GM12873 (cell line): ENCODE measurements around the gene ANKMY2.

Source experiments
- CTCF ChIP-seq: IDR thresholded peaks from 2 replicates; pipeline ENCODE4 v1.5.1; 2012; ENCODE audit warnings: low read depth, mild to moderate bottlenecking, moderate library complexity, low read length, control low read depth; ENCODE audit not compliant: insufficient read depth; ENCODE audit errors: missing control alignments

ANKMY2 gene

DNA sequence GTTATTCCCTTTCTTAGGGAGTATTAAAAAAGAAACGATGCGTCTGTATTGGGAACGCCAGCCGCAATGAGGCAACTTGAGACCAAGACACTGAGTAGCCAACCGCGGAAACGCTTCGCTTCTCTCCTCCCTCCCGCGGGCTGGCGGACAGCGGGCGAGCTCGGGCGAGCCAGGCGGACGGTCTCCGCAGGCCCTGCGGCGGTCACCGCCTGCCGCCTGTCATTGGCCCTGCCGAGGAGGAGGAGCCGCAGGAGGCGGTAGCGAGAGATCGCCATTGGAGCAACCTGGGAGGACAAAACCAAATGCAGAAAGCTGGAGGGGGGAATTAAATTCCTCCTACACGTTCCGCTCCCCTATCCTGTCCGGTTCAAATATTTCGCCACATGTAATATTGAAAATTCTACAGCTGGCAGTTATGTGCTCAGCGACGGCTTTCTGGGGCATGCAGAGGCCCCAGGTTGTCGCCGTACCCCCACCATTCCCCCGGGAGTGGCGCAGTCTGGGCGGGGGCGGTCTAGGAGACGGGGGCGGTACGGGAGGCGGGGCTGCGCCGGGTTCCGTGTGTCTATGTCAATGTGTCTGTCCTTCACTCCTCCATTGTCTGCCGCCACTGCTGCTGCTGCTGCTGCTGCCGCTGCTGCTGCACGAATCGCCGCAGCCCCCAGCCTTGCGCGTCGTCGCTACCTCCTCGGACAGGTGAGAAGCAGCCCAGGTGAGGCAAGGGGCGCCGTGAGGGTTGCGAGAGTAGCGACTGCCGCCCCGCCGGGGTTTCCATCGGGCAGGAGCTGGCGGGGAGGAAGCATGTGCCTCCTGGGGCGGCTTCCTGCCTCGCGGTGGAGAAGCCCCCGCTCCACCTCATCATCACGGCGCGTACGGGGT is at the start of gene ANKMY2, which contains the start of gene BZW2:
Gene ANKMY2, minus strand, starts transcription at position 162 of the 879 bp plus-strand sequence. CDS start 181 bp downstream, outside the sequence.
Gene BZW2, plus strand, starts transcription at position 589 of the 879 bp plus-strand sequence. CDS start 19,263 bp downstream, outside the sequence.
- TF ChIP-seq CTCF: no peak

DNA sequence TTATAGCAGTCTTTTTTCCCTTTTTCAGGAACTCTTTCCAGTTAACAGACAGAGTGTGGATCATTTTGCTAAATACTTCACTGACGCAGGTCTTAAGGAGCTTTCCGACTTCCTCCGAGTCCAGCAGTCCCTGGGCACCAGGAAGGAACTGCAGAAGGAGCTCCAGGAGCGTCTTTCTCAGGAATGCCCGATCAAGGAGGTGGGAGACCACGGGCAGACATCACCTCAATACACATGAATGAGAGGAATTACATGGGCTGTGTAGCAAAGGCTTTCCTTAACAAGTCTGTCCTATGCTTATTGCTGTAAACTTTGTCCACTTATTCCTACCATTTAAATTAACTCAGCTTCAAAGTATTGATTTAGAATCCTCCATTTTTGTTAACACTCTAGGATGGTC is 49.3 kb upstream of the ANKMY2 start:
- no peak for TF ChIP-seq CTCF

DNA sequence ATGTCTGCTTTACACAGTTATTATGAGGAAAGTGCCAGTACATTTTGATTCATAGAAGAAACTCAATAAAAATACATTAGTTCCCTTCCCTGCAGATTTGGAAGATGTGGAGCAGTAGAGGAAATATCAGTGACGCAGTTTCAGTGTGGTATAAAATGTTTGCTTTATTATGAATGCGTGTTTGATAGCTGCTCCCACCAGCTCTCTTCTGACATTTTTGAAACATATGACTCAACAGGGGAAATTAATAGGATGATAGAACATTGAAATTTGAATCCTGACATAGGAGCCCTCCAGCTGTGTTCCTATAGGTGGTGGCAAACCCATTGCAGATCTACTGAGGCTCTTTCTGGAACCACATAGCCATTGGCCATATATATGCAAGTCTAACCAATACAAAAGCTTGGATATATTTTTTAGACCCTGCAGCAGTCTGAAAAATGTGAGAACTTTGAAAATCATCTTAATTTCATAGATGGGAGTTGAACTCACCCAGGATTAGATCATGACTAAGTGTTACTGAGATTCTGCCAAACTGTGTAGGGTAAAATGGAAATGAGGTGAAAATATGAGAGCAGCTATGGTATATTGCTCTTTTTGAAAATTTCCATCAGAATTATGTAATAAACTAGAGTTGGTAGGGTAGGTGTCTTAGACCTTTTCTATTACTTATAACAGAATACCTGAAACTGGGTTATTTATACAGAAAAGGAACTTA is 48.2 kb upstream of the ANKMY2 start:
- no peak for TF ChIP-seq CTCF

GRCh38 chr7:16691241-16691640 is 45.7 kb upstream of the ANKMY2 start:
- TF ChIP-seq CTCF: no peak

- no peak for TF ChIP-seq CTCF
These were observed 42.7 kb upstream of the ANKMY2 start for GRCh38 chr7:16688249-16688648.

- TF ChIP-seq CTCF: no peak
These were observed 40.0 kb upstream of the ANKMY2 start for GRCh38 chr7:16685535-16685934.

DNA sequence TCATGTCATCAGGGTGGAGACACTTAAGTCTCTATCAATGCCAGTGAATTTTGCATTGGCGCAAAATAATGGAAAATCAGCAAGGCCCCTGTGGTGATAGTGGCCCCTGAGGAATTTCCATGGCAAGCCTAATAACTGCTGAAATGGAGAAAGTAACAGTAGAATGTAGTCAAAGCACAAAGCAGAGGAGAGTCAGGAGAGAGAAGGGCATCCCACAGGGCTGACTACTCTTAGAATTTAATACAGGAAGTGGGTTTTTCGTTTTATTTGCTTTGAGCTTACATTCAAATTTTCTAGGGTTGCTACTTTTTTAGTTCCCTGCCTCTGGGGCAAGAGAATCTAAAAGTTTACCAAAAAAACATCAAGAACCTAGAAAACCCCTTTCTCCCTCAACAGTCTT is 39.4 kb upstream of the ANKMY2 start:
- TF ChIP-seq CTCF: no peak
